GM18517 (cell line): ENCODE data around the gene TEP1.

Experiments
- ATAC-seq: cut with Tn5 transposase; IDR thresholded peaks from one replicate; pipeline ENCODE4 v1.9.1; 2021; ENCODE audit warnings: mild to moderate bottlenecking, moderate library complexity; ENCODE audit not compliant: unreplicated experiment

Gene TEP1

DNA sequence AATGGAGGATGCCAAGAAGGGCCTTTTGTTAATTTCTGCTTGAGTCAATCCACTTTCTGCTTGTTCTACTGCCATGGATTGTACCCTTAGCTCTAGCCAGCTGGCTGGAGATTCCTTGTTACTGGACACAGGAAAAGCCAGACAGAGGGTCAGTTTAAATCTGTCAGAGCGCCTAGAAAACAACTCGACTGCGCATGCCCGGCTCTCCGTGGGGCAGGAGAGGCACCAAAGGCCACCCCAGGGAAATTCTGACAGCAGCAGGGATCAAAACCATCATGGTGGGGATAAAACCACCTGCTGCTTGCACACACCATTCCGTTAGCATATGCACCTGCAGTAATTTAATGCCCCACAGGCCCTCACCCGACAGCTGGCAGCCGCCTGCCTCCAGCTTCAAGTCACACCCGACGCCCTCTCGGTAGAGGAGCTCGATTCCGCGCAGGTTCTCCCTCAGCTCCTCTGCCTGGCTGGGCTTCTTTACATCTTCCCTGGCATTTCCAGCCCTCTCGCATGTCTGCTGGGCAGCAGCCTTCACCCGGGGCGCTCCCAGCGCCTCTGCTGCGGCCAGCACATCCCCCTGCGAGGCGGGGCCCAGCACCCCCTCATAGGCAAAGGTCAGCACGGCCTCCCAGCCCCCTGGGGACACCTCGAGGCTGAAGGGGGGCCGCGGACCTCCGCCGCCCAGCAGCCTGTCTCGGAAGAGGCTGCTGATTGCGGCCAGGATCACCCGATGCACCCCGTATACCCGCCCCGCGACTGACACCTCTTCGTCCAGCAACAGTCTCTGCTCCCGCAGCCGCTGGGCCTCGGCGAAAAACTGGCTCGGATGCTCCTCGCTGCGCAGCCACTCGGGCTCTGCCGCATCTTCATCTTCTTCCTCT, 21.6 kb upstream of the TEP1 start:
- no peak for ATAC-seq

DNA sequence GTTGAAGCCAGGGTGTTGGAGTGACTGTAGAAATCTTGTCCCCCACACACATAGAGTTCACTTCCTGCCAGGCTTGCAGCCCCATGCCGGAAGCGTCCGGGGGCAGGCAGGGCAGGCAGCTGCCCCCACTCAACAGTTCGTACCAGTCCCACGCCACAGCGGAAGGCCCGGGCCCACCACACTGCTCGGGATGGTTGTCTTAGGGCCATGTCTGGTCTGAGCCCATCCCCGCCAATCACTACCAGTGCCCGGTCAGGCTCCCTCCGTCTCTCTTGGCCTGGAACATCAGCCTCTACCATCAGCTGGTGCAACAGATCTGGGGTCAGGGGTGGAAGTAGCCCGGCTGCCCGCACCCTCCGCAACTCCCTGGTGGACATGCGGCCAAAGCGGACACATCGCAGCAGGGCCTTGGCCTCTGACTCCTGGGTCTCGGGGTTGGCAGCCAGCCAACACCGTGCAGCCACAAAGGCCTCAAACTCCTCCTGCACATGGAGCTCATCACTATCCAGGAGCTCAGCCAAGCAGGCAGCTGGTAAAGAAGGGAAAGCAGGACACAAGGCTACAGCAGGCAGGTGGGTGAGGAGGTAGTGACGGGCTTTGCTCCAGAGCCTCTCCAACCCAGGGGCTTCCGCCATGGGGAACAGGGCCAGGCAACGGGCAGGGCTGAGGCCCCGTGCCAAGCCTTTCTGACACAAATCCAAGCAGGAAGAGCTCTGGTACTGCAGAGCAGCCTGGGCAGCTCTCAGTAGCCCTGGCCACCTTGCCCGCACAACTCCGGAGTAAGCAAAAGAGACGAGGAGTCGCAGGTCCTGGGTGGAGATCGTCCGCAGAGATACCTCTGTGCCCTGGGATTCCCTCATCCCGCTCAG, 16.7 kb upstream of the TEP1 start:
- no peak for ATAC-seq

DNA sequence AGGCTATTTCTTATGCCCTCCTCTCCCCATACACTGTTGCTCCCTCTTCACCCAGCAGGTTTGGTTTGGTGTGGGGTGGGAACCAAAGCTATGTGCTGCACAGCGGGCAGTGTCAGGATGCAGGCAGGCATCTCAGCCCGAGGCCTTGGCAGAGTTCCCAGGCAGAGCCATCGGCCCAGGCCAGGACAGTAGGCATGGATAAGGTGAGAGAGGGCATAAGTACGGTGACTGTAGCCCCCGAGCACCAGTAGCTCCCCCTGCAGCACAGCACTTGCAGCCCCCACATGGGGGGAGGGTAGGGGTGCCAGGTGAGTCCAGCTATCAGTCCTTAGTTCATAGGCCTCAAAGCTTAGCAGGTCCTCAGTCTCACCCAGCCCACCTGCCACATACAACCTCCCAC, 15.5 kb upstream of the TEP1 start:
- no peak for ATAC-seq

DNA sequence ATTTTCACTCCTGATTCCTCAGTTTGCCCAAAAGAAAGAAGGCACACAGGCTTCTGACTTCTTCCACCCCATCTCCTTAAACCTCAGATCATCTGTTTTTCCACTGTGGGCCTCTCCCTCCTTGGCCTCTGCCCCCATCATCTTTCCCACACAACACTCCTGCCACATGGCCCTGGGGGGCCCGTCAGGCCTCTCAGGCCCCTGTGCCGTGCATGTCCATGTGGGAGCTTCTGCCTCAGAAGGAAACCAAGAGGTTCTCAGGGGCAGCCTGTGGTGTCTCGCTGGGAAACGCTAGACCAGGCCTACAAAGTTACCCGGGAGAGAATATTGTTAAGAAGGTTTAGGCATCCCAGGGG, 14.7 kb upstream of the TEP1 start:
- ATAC-seq = peak; percentile 38

DNA sequence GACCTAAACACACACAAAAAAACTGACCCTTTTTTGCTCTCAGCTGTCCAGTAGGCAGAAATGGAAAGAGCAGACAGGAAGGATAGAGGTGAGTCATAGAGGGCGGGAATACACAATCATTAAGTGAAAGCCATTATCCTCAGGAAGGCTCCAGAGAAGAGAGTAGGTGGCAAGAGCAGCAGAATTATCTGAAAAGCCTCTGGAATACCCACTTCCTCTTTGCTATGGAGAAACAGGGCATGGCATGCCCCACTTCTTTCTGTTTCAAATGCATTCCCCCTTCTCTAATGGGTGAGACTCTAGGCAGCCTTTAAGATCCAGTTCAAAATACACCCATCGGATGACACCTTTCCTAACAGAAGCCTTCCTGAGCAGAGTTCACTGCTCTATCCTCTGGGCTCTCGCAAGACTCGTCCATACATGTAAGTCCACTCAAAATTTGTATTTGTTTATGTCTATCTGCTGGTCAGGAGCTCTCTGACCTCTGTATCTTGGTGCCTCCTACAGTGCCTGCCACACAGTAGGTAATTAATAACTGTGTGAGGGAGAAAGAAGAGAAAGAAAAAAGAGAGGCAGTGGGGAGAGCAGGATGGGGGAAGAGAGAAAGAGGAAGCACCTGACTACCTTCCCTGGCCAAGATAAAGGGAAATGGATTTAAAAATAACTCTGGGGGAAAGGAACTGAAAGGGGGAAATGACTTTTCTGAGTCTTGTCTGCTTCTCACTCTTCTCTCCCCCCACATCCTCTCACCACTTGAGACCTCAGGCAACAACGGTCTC, 14.1 kb upstream of the TEP1 start:
- peak; percentile 71 for ATAC-seq

DNA sequence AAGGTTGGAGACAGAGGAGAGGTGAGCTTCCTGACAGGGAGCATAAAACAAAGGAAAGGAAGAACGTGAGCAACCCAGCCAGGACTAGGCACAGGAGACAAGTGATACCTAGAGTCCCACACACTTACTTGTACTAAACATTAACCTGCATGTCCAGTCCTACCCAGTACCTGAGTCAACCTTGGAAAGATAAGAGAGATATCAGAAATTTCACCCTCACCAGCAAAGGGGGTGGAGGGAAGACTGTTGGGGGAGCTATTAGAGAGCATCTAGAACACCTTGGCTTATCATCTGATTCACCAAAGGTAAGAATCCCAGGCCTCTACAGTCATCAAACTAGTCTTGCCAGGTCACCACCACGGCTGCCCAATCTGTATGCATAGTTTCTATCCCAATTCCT, 11.6 kb upstream of the TEP1 start:
- ATAC-seq = no peak

DNA sequence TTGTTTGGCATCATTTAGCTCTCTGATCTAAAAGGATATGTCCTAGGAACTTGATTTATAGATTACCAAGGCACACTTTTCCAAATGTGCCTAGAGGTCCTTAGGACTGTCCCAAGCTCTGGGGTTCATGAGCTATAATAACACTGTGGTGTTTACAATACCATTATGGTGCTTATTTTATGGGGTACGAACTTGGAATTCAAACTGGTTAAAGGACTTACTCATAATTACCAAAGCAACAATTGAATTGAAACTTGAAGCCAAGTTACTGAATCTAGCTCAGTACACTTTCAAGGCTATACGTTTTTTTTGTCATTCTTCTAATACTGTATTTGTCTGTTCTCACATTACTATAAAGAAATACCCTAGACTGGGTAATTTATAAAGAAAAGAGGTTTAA, 9.6 kb upstream of the TEP1 start:
- ATAC-seq = no peak

DNA sequence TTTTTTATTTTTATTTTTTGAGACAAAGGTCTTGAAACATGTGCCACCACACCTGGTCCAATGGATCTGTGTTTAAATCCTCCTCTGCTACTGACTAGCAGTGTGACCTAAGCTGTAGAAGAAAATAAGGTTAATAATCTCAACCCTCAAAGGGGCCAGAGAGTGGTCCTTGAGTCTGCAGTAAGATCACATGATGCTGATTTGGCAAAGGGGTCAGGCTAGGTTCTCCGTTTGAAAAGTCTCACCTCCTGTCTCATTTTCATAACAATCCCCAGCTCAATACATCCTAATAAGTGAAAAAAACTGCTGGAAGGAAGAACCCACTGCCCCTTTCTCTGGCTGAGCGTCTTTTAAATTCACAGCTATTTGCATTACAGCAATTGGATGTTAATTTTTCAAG, 8.0 kb upstream of the TEP1 start:
- ATAC-seq = no peak

DNA sequence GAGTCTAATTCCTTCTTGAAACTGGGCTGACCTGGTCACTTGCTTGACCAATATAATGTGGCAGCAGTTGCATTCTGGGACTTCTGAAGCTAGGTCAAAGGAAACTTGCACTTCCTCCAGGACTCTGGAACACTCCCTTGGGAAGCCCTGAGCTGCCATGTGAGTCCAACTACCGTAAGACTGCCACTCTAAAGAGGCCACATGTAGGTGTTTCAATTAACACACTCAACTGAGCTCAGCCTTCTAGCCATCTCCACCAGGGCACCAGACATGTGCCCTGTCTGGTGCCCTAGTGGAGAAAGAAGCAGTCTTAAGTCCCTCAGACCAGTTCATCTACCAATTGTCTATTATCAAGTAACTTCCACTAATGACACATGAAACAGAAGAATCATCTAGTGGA, 6.1 kb upstream of the TEP1 start:
- no peak for ATAC-seq

DNA sequence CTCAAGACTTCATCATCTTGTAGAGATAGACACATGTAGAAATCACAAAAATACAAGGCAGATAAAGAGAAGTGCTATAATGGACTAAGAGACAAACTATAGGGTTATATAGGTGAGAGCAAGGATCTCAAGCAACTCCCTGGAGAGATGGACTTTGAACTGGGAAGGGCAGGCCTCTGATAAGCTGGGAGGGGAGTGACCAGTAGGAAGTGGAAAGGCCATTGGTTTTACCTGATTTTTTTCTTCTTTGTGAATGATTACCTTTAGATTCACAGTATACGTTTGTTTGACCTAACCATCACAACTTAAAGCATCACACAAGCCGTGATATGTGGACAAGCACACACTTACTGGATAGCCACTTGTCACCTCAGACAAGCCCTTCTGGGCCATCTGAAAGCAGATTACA, 5.2 kb upstream of the TEP1 start:
- no peak for ATAC-seq

DNA sequence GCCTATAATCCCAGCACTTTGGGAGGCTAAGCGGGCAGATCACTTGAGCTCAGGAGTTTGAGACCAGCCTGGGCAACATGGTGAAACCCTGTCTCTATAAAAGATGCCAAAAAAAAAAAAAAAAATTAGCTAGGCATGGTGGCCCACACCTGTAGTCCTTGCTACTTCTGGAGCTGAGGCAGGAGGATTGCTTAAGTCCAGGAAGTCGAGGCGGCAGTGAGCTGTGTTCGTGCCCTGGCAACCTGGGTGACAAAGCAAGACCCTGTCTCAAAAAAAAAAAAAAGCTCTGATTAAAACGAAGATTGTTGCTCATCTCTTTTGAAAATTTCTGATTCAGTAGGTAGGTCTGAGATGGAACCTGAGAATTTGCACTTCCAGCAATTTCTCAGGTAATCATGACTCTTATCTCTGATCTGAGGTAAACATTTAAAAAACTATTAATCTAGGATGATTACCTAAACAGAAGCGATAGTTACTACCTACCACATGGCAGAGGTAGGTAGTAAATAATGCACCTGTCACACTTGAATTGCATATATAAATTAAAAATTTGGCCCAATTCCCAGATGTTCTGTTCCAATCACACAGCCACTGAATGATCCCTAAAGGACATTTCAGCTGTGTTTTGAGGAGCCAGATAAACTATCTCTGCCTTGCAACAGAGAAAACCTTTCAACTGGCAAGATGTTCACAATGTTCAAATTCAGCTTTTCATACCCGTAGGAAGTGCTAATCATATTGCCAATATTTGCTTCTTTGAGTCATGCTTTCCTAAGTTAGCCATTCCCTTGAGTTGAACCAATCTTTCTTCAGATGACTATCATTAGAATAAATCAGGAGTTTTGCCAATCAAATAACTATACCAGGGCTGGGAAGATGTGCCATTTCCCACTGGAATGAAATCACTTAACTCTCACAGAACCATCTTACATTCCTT, 4.2 kb upstream of the TEP1 start:
- ATAC-seq = no peak

DNA sequence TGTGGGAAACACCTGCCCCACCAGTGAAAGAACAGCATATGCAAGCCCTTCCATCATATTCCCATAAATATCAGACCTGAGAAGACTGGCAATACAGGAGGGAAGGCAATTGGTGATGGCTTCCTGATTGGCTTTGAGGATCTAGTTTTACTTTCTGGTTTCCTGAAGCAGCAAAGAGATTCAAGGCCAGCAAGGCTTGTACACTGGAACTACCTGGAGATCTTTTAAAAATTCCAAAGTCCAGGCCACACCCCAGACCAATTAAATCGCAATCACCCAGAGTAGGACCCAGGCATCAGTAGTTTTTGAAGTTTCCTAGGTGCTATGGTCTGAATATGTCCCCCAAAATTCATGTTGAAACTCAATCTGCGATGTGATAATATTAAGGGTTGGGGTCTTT, 2.9 kb upstream of the TEP1 start:
- ATAC-seq = no peak

DNA sequence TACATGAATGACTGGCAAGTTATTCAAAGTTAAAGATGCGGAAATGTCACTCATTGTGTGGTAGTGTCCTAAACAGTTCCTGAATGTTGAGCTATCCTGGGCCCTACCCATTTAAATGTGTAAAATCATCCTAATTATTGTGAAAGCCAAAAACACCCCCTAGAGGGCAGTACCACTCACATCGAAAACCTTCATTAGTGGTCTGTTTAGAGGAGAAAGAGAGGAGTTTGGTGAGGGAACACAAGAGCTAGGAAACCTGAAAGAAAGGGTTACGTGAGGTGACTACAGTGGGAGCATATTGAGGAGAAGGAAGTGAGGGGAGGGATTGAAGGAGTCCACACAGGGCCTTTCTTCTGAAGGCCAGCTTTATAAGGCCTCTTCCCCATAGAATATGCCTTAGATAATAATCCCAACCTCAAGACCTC, 2.5 kb upstream of the TEP1 start:
- ATAC-seq = peak; percentile 67

DNA sequence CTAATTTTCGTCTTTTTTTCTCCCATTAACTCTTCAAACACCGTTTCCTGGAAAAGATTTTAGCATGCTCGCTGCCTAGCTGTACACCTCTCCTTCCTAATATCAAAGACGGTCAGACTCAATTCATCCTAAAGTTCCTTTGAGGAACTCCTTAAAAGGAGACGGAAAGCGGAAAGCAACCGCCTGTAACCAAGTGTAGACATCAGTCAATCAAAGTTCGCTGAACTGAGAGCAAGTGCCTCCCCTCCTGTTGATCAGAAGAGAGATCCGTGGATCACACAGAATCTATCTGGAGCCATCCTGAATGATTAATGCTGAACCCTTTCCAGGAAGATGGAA, 412 bp upstream of the TEP1 start:
- no peak for ATAC-seq

DNA sequence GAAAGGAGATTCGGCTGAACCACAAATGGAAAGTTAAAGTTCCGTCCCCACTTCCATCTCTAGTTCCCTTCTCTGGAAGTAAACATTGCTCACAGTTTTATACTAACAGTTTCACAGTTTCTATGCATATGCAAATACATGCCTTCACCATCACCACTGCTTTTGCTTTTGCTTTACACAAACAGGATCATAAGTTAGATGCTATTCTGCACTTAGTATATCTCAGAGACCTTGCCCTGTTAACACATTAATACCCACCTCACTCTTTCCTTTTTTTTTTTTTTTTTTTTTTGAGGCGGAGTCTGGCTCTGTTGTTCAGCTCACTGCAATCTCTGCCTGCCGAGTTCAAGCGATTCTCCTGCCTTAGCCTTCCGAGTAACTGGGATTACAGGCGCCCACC, 890 bp downstream of the TEP1 start:
- ATAC-seq = peak; percentile 78

DNA sequence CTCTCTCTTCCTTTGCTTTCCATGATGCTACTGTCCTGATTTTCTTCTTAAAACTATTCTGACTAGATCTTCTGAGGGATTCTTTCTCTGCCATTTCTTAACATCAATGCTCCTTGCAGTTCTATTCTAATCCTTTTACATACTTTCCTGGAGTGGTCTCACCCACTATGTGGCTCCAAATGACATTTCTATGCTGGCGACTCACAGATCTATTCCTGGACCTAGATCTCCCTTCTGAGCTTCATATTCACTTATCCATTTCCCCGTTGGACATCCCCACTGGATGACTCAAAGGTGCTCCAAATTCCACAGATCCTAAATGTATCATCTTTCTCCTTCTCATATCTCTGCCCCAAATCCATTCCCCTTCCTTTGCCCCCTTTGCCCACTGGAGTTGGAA, 4.1 kb downstream of the TEP1 start:
- no peak for ATAC-seq

DNA sequence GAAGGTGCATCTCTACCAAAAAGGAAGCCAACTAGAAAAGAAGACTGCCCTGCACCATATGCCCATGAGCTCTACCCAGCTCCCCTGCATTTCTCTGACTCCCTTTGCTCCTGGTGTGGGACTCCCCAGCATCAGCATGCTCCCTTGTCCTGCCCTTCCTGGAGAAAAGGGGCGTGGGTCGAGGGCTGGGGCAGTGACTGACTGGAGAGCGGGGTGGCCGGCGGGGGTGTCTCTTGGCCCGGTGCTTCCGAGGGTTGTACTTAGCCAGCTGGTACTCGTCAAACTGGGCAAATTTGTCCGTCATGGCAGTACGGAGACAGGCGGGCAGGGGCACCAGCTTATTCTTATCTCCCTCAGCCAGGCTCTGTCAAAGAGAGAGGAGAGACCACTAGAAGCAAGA, 9.8 kb downstream of the TEP1 start:
- no peak for ATAC-seq

DNA sequence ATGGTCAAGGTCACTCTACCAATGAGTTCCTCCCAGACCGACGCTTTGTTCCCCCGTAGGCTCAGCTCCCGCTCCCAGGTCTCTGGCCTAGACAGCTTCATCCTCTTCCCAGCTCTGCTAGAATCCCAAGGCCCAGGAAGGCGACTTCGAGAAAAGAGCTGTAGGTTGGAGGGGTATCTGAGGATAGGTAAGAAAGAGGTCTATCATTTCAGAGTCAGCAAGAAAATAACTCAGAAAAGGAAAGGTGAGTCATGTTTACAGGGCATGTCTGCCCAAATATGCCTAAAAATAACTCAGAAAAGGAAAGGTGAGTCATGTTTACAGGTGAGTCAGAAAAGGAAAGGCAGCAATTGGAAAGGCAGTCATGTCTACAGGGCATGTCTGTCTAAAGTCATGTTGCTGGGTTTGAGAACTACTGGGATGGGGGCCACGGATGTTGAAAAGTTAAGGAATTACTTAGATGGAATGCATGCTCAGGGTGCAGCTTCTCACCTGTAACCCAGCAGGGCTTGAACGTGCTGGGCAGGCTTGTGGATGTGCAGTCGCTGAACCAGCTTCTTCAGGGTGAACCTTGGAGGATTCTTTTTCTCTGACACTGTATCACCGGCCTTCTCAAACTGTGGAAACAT, 12.2 kb downstream of the TEP1 start:
- ATAC-seq = no peak

DNA sequence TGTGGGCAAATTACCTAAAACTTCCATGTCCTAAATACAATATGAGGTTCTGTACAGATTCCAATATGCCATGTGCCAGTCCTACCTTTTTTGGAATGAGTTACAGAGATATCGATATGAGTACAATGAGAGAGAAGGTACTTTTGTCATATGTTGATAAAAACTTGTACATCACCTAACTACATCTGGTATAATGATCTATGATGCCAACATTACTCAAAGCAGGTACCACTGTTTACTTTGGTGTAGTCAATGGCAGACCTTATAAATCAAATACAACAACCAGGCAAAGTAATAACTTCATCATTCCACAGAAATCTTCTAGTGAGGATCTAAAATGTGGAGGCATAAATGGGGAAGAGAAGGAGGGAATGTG, 12.7 kb downstream of the TEP1 start:
- ATAC-seq = no peak

DNA sequence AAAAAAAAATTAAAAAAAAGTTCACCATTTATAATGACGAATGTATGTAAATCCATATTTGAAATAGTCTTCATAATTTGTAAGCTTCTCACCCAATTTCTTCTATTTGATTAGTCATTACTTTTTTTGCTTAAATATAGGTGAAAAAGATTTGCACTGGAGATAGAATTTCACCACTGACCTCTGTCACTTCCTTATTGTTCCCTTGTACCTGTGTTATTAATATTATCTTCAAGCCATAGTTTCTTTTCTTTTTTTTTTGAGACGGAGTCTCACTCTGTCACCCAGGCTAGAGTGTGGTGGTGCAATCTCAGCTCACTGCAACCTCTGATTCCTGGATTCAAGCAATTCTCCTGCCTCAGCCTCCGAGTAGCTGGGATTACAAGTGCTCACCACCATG, 15.8 kb downstream of the TEP1 start:
- no peak for ATAC-seq
